Thoracic aorta (tissue), 2 donors: ENCODE measurements around the gene TMEM123. TPM values are rescaled to one million over a fixed set of nuclear protein-coding genes. Genes with fewer than 3 reads are reported as not detected.
"Not testable (repeated sequence)": the region's sequence is repeated elsewhere in the genome, so short reads cannot be mapped to it uniquely, and the experiment has no call there.

Experiments
- ATAC-seq: fragments of 150-250 bp; one replicate; pipeline ENCODE4 v1.8.0; 2017; ENCODE audit warnings: low read depth; ENCODE audit not compliant: insufficient number of reproducible peaks, low FRiP score
- DNase-seq: peaks from one replicate; pipeline ENCODE4 v3.0.0-alpha.2; 2020; ENCODE audit warnings: low spot score
- H3K27ac ChIP-seq, 2 donors: fragments of 200-600 bp; sonication (generic); 1 replicate in 1 of 2; 2 replicates in 1 of 2; pipeline ENCODE4 v1.5.1; 2016; ENCODE audit warnings: mild to moderate bottlenecking in 2 of 2, moderate library complexity in 2 of 2
- H3K27me3 ChIP-seq: fragments of 200-600 bp; sonication (generic); replicated peaks from 2 replicates; pipeline ENCODE4 v1.6.0; 2016; ENCODE audit warnings: mild to moderate bottlenecking; ENCODE audit not compliant: insufficient read depth
- H3K36me3 ChIP-seq: fragments of 200-600 bp; sonication (generic); one replicate; pipeline ENCODE4 v1.5.1; 2016
- H3K4me1 ChIP-seq, 2 donors: fragments of 200-600 bp; sonication (generic); 1 replicate in 1 of 2; 2 replicates in 1 of 2; pipeline versions ENCODE4 v1.5.1 to v1.6.0; 2016; ENCODE audit warnings: low read depth in 2 of 2, mild to moderate bottlenecking in 1 of 2; ENCODE audit not compliant: control insufficient read depth in 1 of 2
- H3K4me3 ChIP-seq: fragments of 200-600 bp; sonication (generic); 2 replicates; pipeline ENCODE4 v1.5.1; 2016; ENCODE audit warnings: mild to moderate bottlenecking
- H3K9me3 ChIP-seq: fragments of 200-600 bp; sonication (generic); 2 replicates; pipeline ENCODE4 v1.5.1; 2016
- CTCF ChIP-seq: fragments of 200-600 bp; sonication (generic); IDR thresholded peaks from one replicate; pipeline ENCODE4 v1.5.1; 2019; ENCODE audit warnings: antibody characterized with exemption
- total RNA-seq, 2 donors: library from RNA; depleted of rRNA; stranded (reverse); fragments of >200 nt; gene quantifications; one replicate each; pipeline versions ENCODE4 v1.1.0 to v1.2.3, GENCODE V29; 2016

TMEM123 gene
- total RNA-seq, 2 donors from 2014 or later = 50.8 to 77.5 TPM

- DNase-seq (no peak), ATAC-seq (no peak)
- Histone ChIP-seq H3K27ac (no peak overlapping the region), H3K27me3 (no peaks in the 10 kb centered on the region), H3K9me3 (no peaks in the 10 kb centered on the region), H3K36me3 (peaks cover 35% of the 10 kb centered on the region), H3K4me1 (no peaks in the 10 kb centered on the region), H3K4me3 (no peak overlapping the region)
- no peak for TF ChIP-seq CTCF
Measured at GRCh38 chr11:102378818-102379217, 73.7 kb downstream of the TMEM123 start.

DNA sequence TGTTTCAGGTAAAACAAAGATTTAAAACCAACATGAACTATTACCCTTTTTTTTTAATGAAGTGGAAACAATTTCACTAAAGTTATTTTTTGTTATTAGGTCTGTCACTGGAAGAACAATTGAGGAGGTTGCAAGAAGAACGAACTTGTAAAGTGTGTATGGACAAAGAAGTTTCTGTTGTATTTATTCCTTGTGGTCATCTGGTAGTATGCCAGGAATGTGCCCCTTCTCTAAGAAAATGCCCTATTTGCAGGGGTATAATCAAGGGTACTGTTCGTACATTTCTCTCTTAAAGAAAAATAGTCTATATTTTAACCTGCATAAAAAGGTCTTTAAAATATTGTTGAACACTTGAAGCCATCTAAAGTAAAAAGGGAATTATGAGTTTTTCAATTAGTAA, 74.7 kb downstream of the TMEM123 start:
- ATAC-seq (no peak), DNase-seq (no peak)
- H3K4me3 ChIP-seq = no peak overlapping the region
- no peaks in the 10 kb centered on the region for H3K4me1 ChIP-seq
- H3K9me3 ChIP-seq = no peaks in the 10 kb centered on the region
- no peak for TF ChIP-seq CTCF
- H3K27ac ChIP-seq = no peak overlapping the region
- H3K36me3 ChIP-seq = peaks cover 35% of the 10 kb centered on the region
- H3K27me3 ChIP-seq = no peaks in the 10 kb centered on the region

GRCh38 chr11:102375720-102376399, 76.7 kb downstream of the TMEM123 start:
- H3K27ac ChIP-seq = no peak overlapping the region
- TF ChIP-seq CTCF = no peak
- no peaks in the 10 kb centered on the region for H3K27me3 ChIP-seq
- no peaks in the 10 kb centered on the region for H3K9me3 ChIP-seq
- no peaks in the 10 kb centered on the region for H3K4me1 ChIP-seq
- H3K4me3 ChIP-seq = no peak overlapping the region
- peaks cover 26% of the 10 kb centered on the region for H3K36me3 ChIP-seq
- ATAC-seq = no peak
- no peak for DNase-seq

DNA sequence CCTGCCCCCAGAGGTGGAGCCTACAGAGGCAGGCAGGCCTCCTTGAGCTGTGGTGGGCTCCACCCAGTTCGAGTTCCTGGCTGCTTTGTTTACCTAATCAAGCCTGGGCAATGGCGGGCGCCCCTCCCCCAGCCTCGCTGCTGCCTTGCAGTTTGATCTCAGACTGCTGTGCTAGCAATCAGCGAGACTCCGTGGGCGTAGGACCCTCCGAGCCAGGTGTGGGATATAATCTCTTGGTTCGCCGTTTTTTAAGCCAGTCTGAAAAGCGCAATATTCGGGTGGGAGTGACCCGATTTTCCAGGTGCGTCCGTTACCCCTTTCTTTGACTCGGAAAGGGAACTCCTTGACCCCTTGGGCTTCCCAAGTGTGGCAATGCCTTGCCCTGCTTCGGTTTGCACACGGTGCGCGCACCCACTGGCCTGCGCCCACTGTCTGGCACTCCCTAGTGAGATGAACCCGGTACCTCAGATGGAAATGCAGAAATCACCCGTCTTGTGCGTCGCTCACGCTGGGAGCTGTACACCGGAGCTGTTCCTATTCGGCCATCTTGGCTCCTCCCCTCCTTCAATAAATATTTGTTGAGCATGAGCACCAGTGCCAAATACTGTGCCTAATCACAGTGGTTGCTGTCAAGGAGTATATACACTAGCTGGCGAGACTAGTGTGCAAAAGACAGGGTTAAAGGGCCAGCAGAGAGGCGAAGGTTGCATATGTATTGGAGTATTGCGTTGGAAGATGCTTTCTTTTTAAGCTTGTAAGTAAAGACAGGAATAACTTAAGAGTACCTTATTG, 77.7 kb downstream of the TMEM123 start:
- not testable (repeated sequence) for ATAC-seq, H3K4me3 ChIP-seq, DNase-seq, H3K27ac ChIP-seq, H3K27me3 ChIP-seq, H3K9me3 ChIP-seq, H3K4me1 ChIP-seq
- peaks cover 16% of the 10 kb centered on the region for H3K36me3 ChIP-seq

DNA sequence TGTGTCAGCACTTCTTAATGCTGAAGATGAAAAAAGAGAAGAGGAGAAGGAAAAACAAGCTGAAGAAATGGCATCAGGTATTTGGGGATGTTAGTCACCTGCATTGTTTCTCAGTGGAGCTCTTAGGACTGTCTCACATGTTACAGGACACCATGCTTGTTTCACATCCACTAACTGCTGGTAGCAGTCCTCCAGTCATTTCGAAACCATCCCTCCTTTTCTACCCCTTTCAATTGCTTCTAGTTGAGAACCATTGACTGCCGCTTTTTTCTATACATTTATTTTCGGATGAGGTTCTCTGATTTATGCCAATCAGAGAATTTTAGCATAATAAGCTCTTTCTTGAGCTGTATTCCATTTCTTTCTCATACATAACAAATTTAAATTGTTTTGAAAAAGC, 84.1 kb downstream of the TMEM123 start:
- peaks cover 15% of the 10 kb centered on the region for H3K36me3 ChIP-seq
- H3K27ac ChIP-seq = no peak overlapping the region
- no peaks in the 10 kb centered on the region for H3K27me3 ChIP-seq
- H3K9me3 ChIP-seq = no peaks in the 10 kb centered on the region
- DNase-seq (no peak), ATAC-seq (no peak)
- H3K4me3 ChIP-seq = no peak overlapping the region
- no peak for TF ChIP-seq CTCF
- H3K4me1 ChIP-seq = peaks cover 0 to 8% of the 10 kb centered on the region in 2 donors
